ENCODE data around the gene FBXL2.
"Not testable (repeated sequence)": the region's sequence is repeated elsewhere in the genome, so short reads cannot be mapped to it uniquely, and the experiment has no call there.

Gene FBXL2

GRCh38 chr3:33388374-33389100, 111.3 kb downstream of the FBXL2 start:
- DNase-seq (ENCODE audit: low read depth), result no peak

DNA sequence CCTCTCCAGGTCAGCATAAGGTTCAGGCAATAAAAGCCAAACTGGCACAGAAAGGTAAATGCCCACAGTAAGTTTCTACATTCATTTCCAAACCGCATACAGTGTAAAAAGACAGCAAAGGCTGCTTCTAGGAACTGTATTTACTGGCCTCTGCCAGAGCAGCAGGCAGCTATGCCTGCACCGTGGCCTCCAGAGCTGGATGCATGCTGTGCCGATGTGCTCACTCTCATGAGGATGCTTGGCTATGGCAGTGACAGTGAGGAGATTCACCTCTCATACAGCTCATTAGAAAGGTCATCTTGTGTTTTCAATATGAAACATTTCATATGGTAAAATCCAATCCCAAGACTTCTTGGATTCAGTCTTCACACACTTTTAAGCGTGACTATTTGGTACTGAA, 112.7 kb downstream of the FBXL2 start:
- DNase-seq (ENCODE audit: low read depth), result no peak

- DNase-seq (ENCODE audit: low read depth), result no peak
Measured at GRCh38 chr3:33391255-33391995, 114.2 kb downstream of the FBXL2 start.

DNA sequence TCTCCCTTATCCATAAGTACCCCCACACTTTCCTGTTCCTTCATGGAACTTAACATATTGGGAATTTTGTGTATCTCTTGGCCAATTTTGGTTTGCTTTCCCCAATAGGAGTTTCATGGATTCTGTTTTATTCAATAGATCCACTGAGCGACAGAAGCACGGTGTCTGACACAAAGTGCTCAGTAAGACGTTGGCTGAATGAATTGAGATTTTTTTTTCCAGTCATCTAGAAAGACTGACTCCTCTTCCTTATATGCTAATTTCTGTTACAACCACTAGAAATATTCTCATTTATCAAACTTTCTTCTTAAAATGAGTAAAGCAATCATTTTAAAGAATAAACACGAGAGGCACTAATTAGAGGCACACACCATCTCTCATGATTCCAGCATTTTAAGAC, 114.9 kb downstream of the FBXL2 start:
- no peak for DNase-seq (ENCODE audit: low read depth)

DNA sequence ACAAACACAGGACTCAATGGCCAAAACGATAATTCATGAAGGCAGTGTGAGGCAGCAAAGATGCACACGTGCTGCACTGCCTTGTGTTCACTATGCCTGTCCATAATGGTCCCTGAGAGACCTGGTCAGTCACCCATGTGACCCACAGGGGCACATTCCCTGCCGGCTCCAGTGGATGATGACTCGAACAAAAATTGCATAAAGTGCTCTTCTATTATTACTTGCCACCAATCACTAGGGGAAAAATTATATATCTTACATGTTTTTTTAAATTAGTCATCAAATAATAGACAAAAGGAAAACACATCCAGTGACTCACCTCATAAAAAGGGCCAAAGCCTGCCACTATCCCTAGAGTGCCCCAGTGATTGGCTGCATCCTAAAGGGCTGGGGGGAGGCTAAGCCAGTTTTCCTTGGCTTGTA, 115.5 kb downstream of the FBXL2 start:
- DNase-seq (ENCODE audit: low read depth), result peak; percentile 87

- no peak for DNase-seq (ENCODE audit: low read depth)
Measured at GRCh38 chr3:33394403-33395054, 117.3 kb downstream of the FBXL2 start.

DNA sequence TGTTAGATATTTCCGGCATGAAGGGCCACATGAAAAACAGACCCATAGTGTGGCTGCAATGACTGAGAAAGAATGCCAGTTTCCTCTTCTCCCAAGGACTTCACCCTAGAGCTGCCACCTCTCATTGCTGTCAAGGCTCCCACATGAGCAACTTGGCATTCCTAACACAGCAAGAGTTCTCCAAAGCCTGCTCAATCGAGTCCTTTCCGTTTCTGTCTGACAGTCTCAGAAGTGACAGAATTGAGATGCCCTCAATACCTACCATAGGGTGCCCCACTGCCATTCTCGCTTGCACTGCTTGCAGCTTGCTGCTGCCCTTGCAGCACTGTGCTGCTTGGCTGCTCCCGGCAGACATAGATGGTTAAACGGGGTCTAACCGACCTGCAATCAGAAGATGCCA, 118.7 kb downstream of the FBXL2 start:
- no peak for DNase-seq (ENCODE audit: low read depth)

DNA sequence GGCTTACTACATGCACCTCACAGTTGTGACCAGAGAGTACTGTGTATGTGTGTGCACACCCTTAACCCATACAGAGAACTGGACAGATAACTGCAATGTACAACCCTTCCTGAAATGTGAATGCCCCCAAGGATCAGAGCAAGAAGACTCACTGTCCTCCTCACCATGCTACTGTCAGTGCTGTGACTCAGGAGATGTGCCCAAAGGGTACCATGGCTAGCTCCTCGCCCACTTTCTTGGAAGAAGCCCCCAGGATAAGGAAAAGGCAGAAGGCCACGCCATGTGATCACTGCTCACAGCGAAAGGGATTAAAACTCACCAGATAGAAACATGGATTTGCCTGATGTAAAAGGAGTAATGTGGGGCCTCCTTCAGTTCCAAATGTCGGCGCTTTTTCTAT, 121.2 kb downstream of the FBXL2 start:
- no peak for DNase-seq (ENCODE audit: low read depth)

- DNase-seq (ENCODE audit: low read depth), result no peak
Measured at GRCh38 chr3:33401781-33402180, 124.5 kb downstream of the FBXL2 start.

- no peak for DNase-seq (ENCODE audit: low read depth)
Measured at GRCh38 chr3:33402936-33403335, 125.7 kb downstream of the FBXL2 start.

DNA sequence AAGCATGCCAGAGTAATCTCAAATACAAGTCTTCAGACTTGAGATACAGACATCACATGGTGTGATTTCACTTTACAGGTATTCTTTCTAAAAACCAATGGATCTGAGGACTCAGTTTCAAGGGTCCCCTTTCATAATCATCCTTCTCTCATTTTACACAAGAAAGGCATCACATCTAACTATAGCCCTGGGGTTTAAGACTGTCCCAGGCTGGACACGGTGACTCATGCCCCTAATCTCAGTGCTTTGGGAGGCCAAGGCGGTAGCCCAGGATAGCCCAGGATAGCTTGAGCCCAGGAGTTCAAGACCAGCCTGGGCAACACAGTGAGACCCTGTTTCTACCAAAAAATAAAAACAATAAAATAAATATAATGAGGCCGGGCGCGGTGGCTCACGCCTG, 126.5 kb downstream of the FBXL2 start:
- no peak for DNase-seq (ENCODE audit: low read depth)

GRCh38 chr3:33410816-33411215, 133.6 kb downstream of the FBXL2 start:
- DNase-seq (ENCODE audit: low read depth), result not testable (repeated sequence)

- no peak for DNase-seq (ENCODE audit: low read depth)
Measured at GRCh38 chr3:33417066-33417673, 139.9 kb downstream of the FBXL2 start.

DNA sequence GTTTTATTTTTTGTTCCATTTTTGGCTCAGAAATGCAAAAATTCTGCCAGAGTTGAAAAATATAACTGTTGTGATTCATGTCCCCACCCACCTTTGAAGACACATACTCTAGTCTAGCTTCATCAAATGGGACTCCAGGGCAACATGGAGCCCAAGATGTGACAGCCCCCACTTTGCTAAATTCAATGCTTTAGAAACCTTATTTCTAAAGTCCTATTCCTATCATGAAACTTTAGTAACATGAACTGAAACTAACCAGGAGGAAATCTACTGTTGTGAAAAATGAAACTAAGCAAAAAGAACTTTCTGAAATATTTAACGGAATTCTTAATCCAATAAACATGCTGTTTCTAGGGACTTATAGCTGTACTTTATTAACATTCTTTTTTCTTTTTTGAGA, 142.7 kb downstream of the FBXL2 start:
- no peak for DNase-seq (ENCODE audit: low read depth)

- DNase-seq (ENCODE audit: low read depth), result no peak
Measured at GRCh38 chr3:33420966-33421365, 143.7 kb downstream of the FBXL2 start.

GRCh38 chr3:33424606-33425452, 147.6 kb downstream of the FBXL2 start:
- DNase-seq (ENCODE audit: low read depth), result no peak

DNA sequence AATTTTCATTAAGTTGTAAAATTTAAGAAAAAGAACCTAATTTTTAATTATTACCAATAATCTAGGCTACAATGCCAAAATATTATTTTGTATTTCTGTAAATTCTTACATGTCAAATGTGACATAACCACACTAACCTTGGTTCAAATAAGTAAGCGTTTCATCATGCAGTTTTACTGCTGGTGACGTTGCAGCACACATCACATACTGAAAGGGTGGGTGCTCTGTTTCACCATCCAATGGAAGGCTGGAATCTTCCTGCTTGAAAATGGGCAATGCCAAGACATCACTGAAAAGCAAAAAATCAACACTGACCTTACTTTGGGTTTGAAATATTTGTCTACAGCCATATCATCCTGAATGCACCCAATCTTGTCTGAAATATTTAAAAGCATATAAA, 148.2 kb downstream of the FBXL2 start:
- no peak for DNase-seq (ENCODE audit: low read depth)

DNA sequence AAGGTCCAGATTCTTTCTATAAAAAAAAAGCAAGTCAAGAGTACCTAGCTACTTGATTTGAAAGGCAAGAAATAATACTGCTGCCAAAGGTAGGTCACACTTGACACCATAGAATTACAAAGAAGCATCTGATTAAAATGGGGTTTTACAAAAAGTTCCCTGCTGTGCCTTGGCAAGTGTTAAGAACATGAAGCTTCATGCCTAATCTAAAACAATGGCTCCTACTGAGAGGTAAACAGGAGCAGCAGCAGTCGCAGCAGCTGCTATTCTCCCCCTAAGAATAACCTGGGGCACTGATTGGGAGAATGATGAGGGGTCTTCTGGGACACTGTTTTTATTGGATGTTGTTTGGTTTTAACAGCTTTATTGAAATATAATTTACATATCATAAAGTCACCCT, 148.8 kb downstream of the FBXL2 start:
- DNase-seq (ENCODE audit: low read depth), result no peak

- no peak for DNase-seq (ENCODE audit: low read depth)
Measured at GRCh38 chr3:33426630-33427317, 149.5 kb downstream of the FBXL2 start.

DNA sequence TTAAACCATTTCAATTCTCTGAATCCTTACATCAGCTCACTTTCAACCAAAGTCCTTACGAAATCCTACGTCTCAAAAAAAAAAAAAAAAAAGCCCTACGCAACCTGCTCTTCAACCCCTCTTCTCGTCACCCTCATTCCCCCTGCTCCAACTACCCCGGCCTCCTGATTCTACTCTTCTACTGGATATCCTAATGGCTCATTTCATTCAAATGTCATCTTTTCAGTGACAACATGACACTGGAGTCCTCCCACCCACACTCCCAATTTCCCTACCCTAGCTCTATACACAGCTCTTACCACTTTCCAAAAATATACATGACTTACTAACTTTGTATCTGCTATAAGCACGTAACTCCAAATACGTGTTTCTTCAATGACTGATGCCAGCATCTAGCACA, 151.5 kb downstream of the FBXL2 start:
- no peak for DNase-seq (ENCODE audit: low read depth)

DNA sequence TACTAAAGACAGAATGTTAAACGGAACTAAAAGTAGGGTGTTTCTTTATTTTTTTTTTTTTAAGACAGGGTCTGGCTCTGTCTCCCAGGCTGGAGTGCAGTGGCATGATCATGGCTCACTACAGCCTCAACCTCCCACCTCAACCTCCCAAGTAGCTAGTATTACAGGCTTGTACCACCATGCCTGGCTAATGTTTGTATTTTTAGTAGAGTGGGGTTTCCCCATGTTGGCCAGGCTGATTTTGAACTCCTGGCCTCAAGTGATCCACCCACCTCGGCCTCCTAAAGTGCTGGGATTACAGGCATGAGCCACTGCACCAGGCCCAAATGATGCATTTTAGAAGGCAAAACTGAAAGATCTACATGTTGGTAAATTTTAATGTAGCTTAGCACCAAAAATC, 152.1 kb downstream of the FBXL2 start:
- not testable (repeated sequence) for DNase-seq (ENCODE audit: low read depth)
